Activated T-cell treated with anti-CD3 and anti-CD28 coated beads, Interleukin-2, amount 50 U/mL, for 72 hours (primary cell): Measurements from ENCODE around the gene TSPAN3. TPM values are rescaled to one million over a fixed set of nuclear protein-coding genes. Genes with fewer than 3 reads are reported as not detected.

Experiments
- ATAC-seq, 2 donors: fragments of 150-1000 bp; cut with Tn5 transposase; replicated peaks in 1 of 2; 2 replicates each; pipeline ENCODE4 v1.10.0; 2021; ENCODE audit warnings: moderate library complexity in 2 of 2, mild to moderate bottlenecking in 1 of 2
- DNase-seq, 2 donors: peaks; one replicate each; pipeline ENCODE4 v3.0.0; 2021 to 2022; ENCODE audit warnings: mixed read lengths in 1 of 2
- H3K27ac Mint-ChIP-seq: one replicate; pipeline ENCODE4 v1.8.0; 2022; ENCODE audit warnings: mild to moderate bottlenecking, moderate library complexity, mixed read lengths
- H3K27me3 Mint-ChIP-seq: one replicate; pipeline ENCODE4 v1.8.0; 2022; ENCODE audit warnings: low read depth, mixed read lengths
- H3K36me3 Mint-ChIP-seq, 2 donors: one replicate each; pipeline ENCODE4 v1.8.0; 2022; ENCODE audit warnings: mixed read lengths in 2 of 2, mild to moderate bottlenecking in 1 of 2; ENCODE audit not compliant: insufficient read depth in 2 of 2
- H3K4me1 Mint-ChIP-seq: one replicate; pipeline ENCODE4 v1.8.0; 2022; ENCODE audit warnings: low read depth, mixed read lengths
- H3K4me3 Mint-ChIP-seq, 2 donors: one replicate each; pipeline ENCODE4 v1.8.0; 2022; ENCODE audit warnings: mild to moderate bottlenecking in 2 of 2, mixed read lengths in 2 of 2, moderate library complexity in 2 of 2
- H3K9me3 Mint-ChIP-seq, 2 donors: one replicate each; pipeline ENCODE4 v1.8.0; 2022; ENCODE audit warnings: mixed read lengths in 2 of 2
- total RNA-seq, 2 donors: library from RNA; stranded (reverse); gene quantifications; one replicate each; pipeline ENCODE4 v1.2.3, GENCODE V29; 2022

The TSPAN3 gene
- total RNA-seq: 10 to 100 TPM; 30.4 to 36.4 TPM

DNA sequence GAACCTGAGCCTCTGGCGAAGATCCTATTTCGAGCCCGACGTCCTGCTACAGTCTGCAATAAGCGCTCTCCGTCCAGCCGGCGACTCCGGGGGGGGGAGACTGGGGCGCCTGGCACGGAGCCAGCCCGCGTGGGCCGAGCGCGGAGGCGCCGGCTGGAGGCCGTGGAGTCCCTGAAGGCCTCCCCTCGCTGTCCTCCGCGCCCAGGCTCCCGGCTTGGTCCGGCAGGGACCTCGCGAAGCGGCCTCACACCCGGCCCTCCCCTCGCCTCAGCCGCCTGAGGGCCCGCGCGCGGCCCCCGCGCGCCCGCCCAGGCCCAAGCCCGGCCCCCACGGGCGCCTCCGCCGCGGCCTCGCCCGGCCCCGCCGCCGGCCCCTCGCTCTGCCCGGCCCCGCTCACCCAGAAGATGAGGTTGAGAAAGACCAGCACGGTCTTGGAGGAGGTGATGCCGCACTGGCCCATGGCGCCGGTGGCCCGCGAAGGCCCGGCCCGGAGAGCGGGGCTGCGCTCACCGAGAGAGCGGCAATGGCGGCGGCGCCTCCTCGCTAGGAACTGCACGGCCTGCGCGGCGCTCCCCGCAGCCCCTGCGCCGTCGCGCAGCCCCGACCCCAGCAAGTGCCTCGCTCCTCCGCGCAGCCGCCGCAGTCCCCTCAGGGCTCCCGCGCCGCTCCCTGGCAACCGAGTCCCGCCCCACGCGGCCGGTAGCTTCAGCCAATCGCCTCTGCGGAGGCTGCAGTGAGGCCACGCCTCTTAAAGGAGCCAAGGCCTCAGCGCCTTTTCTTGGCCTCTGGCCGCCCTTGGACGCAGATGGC, at the start of gene TSPAN3:
Gene TSPAN3, minus strand, starts transcription at position 615 of the 810 bp plus-strand sequence. Its CDS starts 155 bp downstream, at position 460.
- H3K4me1 Mint-ChIP-seq: peaks cover 41% of the 10 kb centered on the region
- H3K9me3 Mint-ChIP-seq: no peaks in the 10 kb centered on the region
- ATAC-seq (peak; percentile 98 to 99), DNase-seq (peak; percentile 94 to 96)
- no peak within 1 kb of the TSS for H3K27ac Mint-ChIP-seq
- H3K27me3 Mint-ChIP-seq: no peaks in the 10 kb centered on the region
- peaks cover 0 to 1% of the 10 kb centered on the region in 2 donors for H3K36me3 Mint-ChIP-seq
- peak within 1 kb of the TSS; percentile 88 to 89 for H3K4me3 Mint-ChIP-seq

DNA sequence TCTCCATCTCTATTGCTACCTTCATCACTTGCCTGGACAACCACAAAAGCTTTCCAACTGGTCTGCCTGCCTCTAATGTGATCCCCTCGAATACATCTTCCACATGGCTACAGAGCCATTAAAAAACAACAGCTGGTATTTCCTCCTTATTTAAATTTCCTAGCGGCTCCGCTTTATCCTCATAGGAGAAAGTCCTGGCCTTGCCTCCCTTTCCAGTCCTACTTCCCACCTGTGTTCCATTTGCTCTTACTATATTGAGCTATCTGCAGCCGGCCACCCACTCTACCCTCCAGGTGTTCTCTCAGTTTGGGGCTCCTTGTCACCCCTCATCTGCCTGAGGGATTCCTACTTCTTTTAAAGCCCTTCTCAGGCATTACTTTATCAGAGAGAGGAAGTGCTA, 49.7 kb upstream of the TSPAN3 start:
- DNase-seq: no peak
- no peak overlapping the region for H3K4me3 Mint-ChIP-seq
- H3K27ac Mint-ChIP-seq: no peak overlapping the region
- no peaks in the 10 kb centered on the region for H3K4me1 Mint-ChIP-seq
- no peaks in the 10 kb centered on the region for H3K36me3 Mint-ChIP-seq
- H3K9me3 Mint-ChIP-seq: peaks cover 0 to 2% of the 10 kb centered on the region in 2 donors
- ATAC-seq: no peak
- no peaks in the 10 kb centered on the region for H3K27me3 Mint-ChIP-seq

- ATAC-seq: no peak
- Mint-ChIP-seq H3K27me3 (no peaks in the 10 kb centered on the region), H3K36me3 (no peaks in the 10 kb centered on the region), H3K9me3 (no peaks in the 10 kb centered on the region), H3K4me1 (no peaks in the 10 kb centered on the region), H3K27ac (no peak overlapping the region), H3K4me3 (no peak overlapping the region)
- no peak for DNase-seq
Observed at GRCh38 chr15:77119446-77119845, 48.5 kb upstream of the TSPAN3 start.

- no peak overlapping the region for H3K27ac Mint-ChIP-seq
- peak; percentile 54 to 55 for ATAC-seq
- DNase-seq: peak; percentile 9 to 24
- H3K9me3 Mint-ChIP-seq: no peaks in the 10 kb centered on the region
- H3K4me1 Mint-ChIP-seq: no peaks in the 10 kb centered on the region
- no peaks in the 10 kb centered on the region for H3K27me3 Mint-ChIP-seq
- no peak overlapping the region for H3K4me3 Mint-ChIP-seq
- H3K36me3 Mint-ChIP-seq: no peaks in the 10 kb centered on the region
Observed at GRCh38 chr15:77118882-77119321, 48.0 kb upstream of the TSPAN3 start.

DNA sequence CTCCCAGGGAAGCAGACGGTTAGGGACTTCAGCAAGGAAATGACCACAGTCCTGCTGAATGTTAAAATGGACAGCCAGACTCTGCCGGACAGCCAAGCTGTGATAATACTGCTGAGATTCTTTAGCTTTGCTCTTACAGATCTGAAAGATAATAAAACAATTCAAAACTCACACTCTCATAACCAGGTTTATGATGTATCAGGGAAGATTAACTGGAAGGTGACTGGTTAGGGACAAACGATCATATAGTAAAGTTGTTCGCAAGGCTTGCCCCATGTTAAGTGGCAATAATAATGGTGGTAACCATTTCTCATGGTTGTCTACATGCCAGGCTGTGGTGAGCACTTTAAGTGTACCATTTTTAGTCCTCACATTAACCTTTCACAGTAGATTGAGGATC, 44.3 kb upstream of the TSPAN3 start:
- H3K36me3 Mint-ChIP-seq: peaks cover 0 to 2% of the 10 kb centered on the region in 2 donors
- no peaks in the 10 kb centered on the region for H3K4me1 Mint-ChIP-seq
- no peaks in the 10 kb centered on the region for H3K27me3 Mint-ChIP-seq
- H3K9me3 Mint-ChIP-seq: no peaks in the 10 kb centered on the region
- H3K4me3 Mint-ChIP-seq: no peak overlapping the region
- H3K27ac Mint-ChIP-seq: no peak overlapping the region
- no peak for ATAC-seq
- no peak for DNase-seq

- H3K27ac Mint-ChIP-seq: no peak overlapping the region
- no peaks in the 10 kb centered on the region for H3K27me3 Mint-ChIP-seq
- peaks cover 0 to 2% of the 10 kb centered on the region in 2 donors for H3K36me3 Mint-ChIP-seq
- DNase-seq: no peak
- no peak overlapping the region for H3K4me3 Mint-ChIP-seq
- H3K4me1 Mint-ChIP-seq: no peaks in the 10 kb centered on the region
- ATAC-seq: no peak
- H3K9me3 Mint-ChIP-seq: no peaks in the 10 kb centered on the region
Observed at GRCh38 chr15:77112838-77113504, 42.1 kb upstream of the TSPAN3 start.

DNA sequence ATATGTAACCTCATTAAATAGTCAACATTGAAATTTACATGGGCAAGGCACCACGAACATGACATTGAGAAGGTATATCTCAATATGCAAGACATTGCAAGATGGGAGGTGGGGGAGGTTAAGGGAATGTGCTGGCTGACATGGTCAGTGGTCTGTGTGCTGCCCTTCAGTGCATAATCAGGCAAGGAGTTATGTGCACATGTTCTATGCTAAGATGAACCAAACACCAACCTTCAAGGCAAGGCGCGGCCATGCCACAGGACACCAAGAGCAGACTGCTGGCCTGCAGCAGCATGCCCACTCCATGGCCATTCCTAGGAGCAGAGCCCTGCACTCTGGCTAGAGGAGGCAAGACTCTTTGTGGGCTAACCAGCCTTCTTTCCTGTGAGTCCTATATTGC, 40.9 kb upstream of the TSPAN3 start:
- peaks cover 0 to 2% of the 10 kb centered on the region in 2 donors for H3K36me3 Mint-ChIP-seq
- no peak for ATAC-seq

DNA sequence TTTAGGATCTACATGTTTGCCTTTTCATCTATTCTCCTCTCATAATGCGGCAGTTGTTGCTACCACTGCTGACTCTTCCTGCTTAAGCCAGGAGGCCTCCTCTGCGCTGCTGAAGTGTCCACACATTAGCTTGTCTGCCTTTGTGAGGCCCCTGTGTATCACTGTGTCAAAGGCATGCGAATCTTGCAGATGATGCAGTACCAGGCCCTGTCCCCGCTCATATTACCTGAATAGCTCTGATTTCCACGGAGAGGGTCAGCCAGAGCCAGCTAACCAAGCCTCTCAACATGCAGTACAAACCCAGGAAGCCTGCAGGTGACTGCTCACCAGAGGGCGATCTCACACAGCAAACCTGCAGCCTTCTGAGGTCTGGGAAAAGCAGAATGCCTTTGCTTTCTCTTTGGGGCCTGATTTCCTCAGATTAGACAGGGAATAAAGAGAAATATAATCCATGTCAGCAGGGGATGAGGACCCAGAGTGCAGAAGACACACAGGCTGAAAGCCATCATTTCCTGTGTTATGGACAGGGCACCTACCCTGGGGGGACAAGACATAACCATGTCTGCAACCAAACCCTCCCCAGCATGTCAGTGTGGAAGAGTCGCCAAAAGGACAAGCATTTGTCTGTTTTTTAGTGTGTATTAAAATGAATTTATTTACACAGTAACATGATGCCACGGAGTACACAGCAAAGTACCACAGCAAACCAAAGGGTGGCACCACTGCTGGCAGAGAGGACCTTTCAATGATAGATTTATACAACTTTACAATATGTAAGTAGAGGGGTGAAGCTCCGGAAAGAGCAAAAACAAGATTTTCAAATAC, 36.8 kb upstream of the TSPAN3 start:
- ATAC-seq (peak in 1 of 2 donors; percentile 39), DNase-seq (peak; percentile 27 to 31)
- H3K27ac Mint-ChIP-seq: no peak overlapping the region
- H3K9me3 Mint-ChIP-seq: no peaks in the 10 kb centered on the region
- H3K4me1 Mint-ChIP-seq: no peaks in the 10 kb centered on the region
- no peak overlapping the region for H3K4me3 Mint-ChIP-seq
- H3K27me3 Mint-ChIP-seq: no peaks in the 10 kb centered on the region
- H3K36me3 Mint-ChIP-seq: no peaks in the 10 kb centered on the region

More for the DNA sequence above, 40.9 kb upstream of the TSPAN3 start:
- Mint-ChIP-seq H3K4me1 (no peaks in the 10 kb centered on the region), H3K9me3 (no peaks in the 10 kb centered on the region), H3K4me3 (no peak overlapping the region), H3K27ac (no peak overlapping the region), H3K27me3 (no peaks in the 10 kb centered on the region)
- no peak for DNase-seq

DNA sequence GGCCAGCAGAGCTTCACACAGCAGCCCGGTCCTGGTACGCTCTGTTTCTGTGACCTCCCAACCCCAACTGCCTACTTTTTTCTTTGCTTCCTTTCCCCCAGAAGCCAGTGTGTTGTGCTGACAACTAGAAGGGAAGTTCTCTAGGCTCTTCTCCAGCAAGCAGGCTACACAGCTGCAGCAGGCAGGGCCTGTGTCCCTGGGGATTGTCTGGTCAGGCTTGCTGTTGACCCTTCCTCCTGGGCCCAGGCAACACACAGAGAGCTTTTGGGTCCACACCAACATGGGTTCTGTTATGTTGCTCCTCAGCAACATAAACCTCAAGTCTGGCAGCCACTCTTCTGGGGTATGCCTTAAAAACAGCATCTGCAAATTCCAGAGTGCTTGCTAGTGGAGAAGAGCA, 36.2 kb upstream of the TSPAN3 start:
- no peaks in the 10 kb centered on the region for H3K9me3 Mint-ChIP-seq
- H3K4me1 Mint-ChIP-seq: no peaks in the 10 kb centered on the region
- no peak for ATAC-seq
- H3K27ac Mint-ChIP-seq: no peak overlapping the region
- H3K36me3 Mint-ChIP-seq: no peaks in the 10 kb centered on the region
- DNase-seq: no peak
- H3K4me3 Mint-ChIP-seq: no peak overlapping the region
- H3K27me3 Mint-ChIP-seq: no peaks in the 10 kb centered on the region

DNA sequence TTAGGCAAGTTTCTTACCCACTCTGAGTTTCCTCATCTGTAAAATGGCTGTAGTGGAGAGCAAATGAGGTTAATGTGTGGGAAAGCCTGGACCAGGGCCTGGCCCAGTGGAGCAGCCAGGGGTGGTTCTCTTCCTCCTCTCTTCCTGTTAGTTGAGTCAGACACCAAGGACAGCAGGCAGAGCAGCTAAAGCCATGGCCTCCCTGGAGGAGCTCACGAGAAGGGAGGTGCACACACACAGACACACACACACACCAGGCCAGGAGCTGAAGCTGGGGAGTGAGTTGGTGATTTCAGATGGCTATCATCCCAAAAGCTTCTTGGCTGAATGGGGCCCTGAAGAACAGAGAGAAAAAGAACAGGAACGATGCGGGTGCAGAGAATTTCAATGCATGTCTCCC, 33.2 kb upstream of the TSPAN3 start:
- ATAC-seq: no peak
- no peaks in the 10 kb centered on the region for H3K9me3 Mint-ChIP-seq
- DNase-seq: no peak
- no peaks in the 10 kb centered on the region for H3K36me3 Mint-ChIP-seq
- no peak overlapping the region for H3K27ac Mint-ChIP-seq
- H3K4me1 Mint-ChIP-seq: no peaks in the 10 kb centered on the region
- H3K4me3 Mint-ChIP-seq: no peak overlapping the region
- H3K27me3 Mint-ChIP-seq: no peaks in the 10 kb centered on the region

DNA sequence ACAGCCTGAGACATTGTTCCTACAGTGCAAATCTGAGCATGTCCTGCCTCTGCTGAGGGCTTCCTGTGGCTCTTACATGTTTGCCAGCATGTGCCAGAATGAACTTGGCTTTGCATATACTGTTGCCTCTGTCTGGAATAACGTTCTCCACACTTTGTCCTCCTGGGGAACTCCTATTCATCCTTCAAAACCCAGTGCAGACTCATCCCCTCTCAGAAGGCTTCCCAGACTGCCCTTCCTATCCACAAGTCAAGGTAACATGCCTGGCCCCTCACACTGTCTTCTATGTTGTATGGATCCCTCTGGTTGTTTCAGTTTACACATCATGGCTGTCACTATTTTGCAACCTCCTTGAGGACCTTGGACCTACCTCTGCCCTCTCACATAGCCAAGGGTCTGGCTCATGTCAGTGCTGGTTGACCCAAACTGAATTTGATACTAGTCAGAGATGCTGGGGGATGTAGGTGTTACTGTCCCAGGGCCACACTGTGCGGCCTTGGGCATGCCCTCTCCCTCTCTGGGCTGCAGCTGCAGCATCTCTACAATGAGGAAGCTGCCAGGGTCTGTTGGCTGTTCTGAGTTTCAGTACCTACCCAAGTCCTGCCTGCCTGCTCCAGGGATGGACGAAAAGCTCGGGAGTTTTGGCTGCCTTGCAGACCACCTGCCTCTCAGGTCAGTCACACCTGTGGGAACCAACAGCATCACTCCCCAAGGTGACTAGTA, 29.0 kb upstream of the TSPAN3 start:
- Mint-ChIP-seq H3K27me3 (no peaks in the 10 kb centered on the region), H3K27ac (no peak overlapping the region), H3K4me1 (no peaks in the 10 kb centered on the region), H3K4me3 (no peak overlapping the region), H3K36me3 (no peaks in the 10 kb centered on the region), H3K9me3 (no peaks in the 10 kb centered on the region)
- no peak for ATAC-seq
- no peak for DNase-seq

DNA sequence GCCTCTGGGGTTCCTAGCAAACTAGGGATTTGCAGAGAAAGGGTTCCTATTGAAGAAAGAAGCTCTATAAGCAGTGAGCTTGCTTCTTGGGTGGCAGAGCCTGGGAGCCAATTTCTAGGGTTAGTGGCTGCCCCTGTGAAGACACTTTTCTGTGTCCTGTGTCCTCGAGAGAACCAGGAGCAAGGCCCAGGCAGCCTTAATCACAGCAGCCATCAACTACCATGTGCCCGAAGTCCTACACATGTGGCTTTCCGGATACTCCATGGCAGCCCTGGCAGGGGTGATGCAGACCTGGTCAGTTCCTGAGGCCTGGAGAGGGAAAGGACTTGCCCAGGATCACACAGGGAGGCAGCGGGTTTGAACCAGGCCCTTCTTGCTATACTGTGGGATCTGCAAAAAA, 27.7 kb upstream of the TSPAN3 start:
- H3K4me1 Mint-ChIP-seq: no peaks in the 10 kb centered on the region
- DNase-seq (no peak), ATAC-seq (no peak)
- no peak overlapping the region for H3K4me3 Mint-ChIP-seq
- H3K9me3 Mint-ChIP-seq: no peaks in the 10 kb centered on the region
- no peaks in the 10 kb centered on the region for H3K27me3 Mint-ChIP-seq
- no peaks in the 10 kb centered on the region for H3K36me3 Mint-ChIP-seq
- H3K27ac Mint-ChIP-seq: no peak overlapping the region
